Measurements from ENCODE around the gene MCOLN1.

MCOLN1 gene

DNA sequence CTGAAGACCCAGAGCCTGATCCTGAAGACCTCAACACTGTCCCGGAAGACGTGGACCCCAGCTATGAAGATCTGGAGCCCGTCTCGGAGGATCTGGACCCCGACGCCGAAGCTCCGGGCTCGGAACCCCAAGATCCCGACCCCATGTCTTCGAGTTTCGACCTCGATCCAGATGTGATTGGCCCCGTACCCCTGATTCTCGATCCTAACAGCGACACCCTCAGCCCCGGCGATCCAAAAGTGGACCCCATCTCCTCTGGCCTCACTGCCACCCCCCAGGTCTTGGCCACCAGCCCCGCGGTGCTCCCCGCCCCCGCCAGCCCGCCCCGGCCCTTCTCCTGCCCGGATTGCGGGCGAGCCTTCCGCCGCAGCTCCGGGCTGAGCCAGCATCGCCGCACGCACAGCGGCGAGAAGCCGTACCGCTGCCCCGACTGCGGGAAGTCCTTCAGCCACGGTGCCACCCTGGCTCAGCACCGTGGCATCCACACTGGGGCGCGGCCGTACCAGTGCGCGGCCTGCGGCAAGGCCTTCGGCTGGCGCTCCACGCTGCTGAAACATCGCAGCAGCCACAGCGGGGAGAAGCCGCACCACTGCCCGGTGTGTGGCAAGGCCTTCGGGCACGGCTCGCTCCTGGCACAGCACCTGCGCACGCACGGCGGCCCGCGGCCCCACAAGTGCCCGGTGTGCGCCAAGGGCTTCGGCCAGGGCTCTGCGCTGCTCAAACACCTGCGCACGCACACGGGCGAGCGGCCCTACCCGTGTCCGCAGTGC lies 2.9 kb upstream of the MCOLN1 start:
- no peak overlapping the region for H3K4me3 ChIP-seq (ENCODE audit: low read depth, low read length)
- no peak for DNase-seq (ENCODE audit: low read depth)
- TF ChIP-seq POLR2A (IDR thresholded peaks at IDR 0.05; ENCODE audit: extremely low read depth, insufficient read length) = no peak
- TF ChIP-seq, protein P1, sequence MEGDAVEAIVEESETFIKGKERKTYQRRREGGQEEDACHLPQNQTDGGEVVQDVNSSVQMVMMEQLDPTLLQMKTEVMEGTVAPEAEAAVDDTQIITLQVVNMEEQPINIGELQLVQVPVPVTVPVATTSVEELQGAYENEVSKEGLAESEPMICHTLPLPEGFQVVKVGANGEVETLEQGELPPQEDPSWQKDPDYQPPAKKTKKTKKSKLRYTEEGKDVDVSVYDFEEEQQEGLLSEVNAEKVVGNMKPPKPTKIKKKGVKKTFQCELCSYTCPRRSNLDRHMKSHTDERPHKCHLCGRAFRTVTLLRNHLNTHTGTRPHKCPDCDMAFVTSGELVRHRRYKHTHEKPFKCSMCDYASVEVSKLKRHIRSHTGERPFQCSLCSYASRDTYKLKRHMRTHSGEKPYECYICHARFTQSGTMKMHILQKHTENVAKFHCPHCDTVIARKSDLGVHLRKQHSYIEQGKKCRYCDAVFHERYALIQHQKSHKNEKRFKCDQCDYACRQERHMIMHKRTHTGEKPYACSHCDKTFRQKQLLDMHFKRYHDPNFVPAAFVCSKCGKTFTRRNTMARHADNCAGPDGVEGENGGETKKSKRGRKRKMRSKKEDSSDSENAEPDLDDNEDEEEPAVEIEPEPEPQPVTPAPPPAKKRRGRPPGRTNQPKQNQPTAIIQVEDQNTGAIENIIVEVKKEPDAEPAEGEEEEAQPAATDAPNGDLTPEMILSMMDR (IDR thresholded peaks at IDR 0.05; ENCODE audit: low read depth, low read length) = no peak
- TF ChIP-seq, protein P2, sequence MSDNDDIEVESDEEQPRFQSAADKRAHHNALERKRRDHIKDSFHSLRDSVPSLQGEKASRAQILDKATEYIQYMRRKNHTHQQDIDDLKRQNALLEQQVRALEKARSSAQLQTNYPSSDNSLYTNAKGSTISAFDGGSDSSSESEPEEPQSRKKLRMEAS (IDR thresholded peaks at IDR 0.05; ENCODE audit: low read depth, low read length) = no peak
- no peak for TF ChIP-seq MYC (IDR thresholded peaks at IDR 0.05; ENCODE audit: low read depth, low read length)

- TF ChIP-seq, protein P2 (IDR thresholded peaks at IDR 0.05; ENCODE audit: low read depth, low read length) = no peak
- TF ChIP-seq MYC (IDR thresholded peaks at IDR 0.05; ENCODE audit: low read depth, low read length) = no peak
- TF ChIP-seq, protein P1 (IDR thresholded peaks at IDR 0.05; ENCODE audit: low read depth, low read length) = no peak
- no peak for TF ChIP-seq POLR2A (IDR thresholded peaks at IDR 0.05; ENCODE audit: extremely low read depth, insufficient read length)
- no peak for DNase-seq (ENCODE audit: low read depth)
- no peak overlapping the region for H3K4me3 ChIP-seq (ENCODE audit: low read depth, low read length)
These were observed 2.0 kb upstream of the MCOLN1 start for GRCh38 chr19:7520131-7521051.

DNA sequence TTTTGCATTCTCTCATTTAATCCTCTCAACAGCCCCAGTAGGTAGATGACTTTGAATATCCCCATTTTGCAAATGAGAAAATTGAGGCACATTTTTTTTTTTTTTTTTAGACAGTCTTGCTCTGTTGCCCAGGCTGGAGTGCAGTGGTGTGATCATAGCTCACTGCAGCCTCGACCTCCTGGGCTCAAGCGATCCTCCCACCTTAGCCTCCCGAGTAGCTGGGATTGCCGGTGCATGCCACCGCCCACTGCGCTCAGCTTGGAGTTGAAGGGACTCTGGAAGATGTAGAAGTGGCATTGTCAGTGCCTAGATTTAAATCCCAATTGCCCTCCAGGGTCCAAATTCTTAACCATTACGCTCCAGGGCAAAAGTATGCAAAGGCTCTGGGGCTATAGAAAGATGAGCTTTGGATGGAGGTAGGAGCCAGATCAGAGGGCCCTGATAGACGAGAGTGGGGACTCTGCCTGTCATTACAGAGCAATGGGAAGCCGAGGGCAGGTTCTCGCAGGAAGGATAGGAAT lies 813 bp upstream of the MCOLN1 start:
- H3K4me3 ChIP-seq (ENCODE audit: low read depth, low read length) = peak overlapping the region; percentile 47
- no peak for DNase-seq (ENCODE audit: low read depth)
- TF ChIP-seq, protein P2 (IDR thresholded peaks at IDR 0.05; ENCODE audit: low read depth, low read length) = no peak
- TF ChIP-seq, protein P1 (IDR thresholded peaks at IDR 0.05; ENCODE audit: low read depth, low read length) = no peak

DNA sequence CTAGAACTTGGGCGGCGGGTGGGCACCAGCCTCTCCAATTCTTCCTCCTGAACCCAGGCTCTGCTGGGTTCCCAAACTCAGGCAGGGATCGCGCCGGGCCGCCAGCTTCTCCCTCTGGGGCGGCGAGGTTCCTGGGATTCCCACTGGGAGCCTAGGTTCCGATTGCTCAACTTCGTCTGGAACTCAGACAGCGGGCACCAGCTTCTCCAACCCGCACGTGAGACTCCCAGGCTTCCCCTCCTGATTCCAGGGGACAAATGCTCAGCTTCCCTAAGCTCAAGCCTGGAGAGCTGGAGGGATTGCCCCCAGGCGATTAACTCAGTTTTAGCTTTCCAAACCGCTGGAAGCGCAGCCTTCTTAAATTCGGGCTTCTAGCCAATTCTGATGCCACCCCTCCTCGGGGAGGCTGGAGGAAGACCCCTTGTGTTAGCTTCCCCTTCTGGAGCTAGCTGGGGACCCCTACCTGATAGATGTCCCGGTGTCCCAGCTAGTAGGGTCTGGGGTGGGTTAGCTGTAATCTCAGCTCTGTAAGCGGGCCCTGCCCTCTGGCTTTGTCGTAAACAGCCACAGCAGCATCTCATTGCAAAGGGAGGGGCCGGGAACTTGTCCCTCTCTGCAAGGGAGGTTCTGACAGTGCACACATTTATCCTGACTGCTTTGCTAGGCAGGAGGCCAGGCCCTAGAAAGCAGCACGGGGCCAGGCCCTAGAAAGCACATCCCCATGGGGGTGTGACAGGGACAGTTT lies 671 bp downstream of the MCOLN1 start:
- DNase-seq (ENCODE audit: low read depth) = no peak
- peak overlapping the region; percentile 61 for H3K4me3 ChIP-seq (ENCODE audit: low read depth, low read length)
- TF ChIP-seq POLR2A (IDR thresholded peaks at IDR 0.05; ENCODE audit: extremely low read depth, insufficient read length) = no peak
- TF ChIP-seq, protein P1 (IDR thresholded peaks at IDR 0.05; ENCODE audit: low read depth, low read length) = no peak

DNA sequence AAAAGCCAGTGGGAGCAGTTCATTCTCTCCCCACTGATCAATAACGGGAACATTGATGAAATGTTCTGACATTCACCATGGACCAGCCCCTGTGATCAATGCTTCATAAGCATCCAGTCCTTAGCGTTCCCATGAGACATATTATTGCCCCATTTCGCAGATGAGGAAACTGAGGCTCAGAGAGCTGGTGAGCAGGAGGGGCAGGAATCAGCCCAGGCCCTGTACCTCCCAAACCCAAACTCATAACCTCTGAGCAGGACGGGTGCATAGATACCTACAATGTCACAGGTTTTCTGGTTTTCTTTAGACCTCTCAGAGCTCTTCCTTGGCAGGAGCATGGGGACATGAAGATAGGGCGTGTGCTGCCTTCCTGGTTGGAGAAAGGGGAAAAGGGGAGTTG lies 2.1 kb downstream of the MCOLN1 start:
- TF ChIP-seq, protein P2 (IDR thresholded peaks at IDR 0.05; ENCODE audit: low read depth, low read length) = no peak
- no peak for TF ChIP-seq MYC (IDR thresholded peaks at IDR 0.05; ENCODE audit: low read depth, low read length)
- no peak for TF ChIP-seq POLR2A (IDR thresholded peaks at IDR 0.05; ENCODE audit: extremely low read depth, insufficient read length)
- TF ChIP-seq, protein P1 (IDR thresholded peaks at IDR 0.05; ENCODE audit: low read depth, low read length) = no peak
- DNase-seq (ENCODE audit: low read depth) = no peak
- no peak overlapping the region for H3K4me3 ChIP-seq (ENCODE audit: low read depth, low read length)
